Caco-2 (cell line): Measurements from ENCODE around the gene VPS13D. TPM values are rescaled to one million over a fixed set of nuclear protein-coding genes. Genes with fewer than 3 reads are reported as not detected.
A peak's percentile ranks its signal among the peaks of the same experiment; 100 is the strongest.

Experiments
- BruUV-seq: library from RNA; stranded (reverse); fragments of 400-500 nt; replicated peaks from 2 replicates; lab custom pipeline; 2021; lab: Mats Ljungman, UMichigan
- CTCF ChIA-PET: fragments of 300-600 bp; sonication (Branson Sonifier 250); formaldehyde crosslinking; loops from one replicate; lab custom pipeline; 2022; ENCODE audit warnings: antibody characterized with exemption; lab: Charles Lee
- POLR2A ChIA-PET: fragments of 300-600 bp; sonication (Branson Sonifier 250); formaldehyde crosslinking; loops from one replicate; lab custom pipeline; 2022; ENCODE audit warnings: antibody characterized with exemption; lab: Charles Lee
- DNase-seq, 2 experiments: peaks; one replicate each; pipeline versions ENCODE4 v3.0.0 to v3.0.0-alpha.2; 2020 to 2022
- H3K27me3 ChIP-seq: replicated peaks from 2 replicates; pipeline ENCODE4 v1.6.0; 2011; ENCODE audit warnings: low read length; ENCODE audit not compliant: control insufficient read depth, insufficient read depth
- H3K36me3 ChIP-seq: 2 replicates; pipeline ENCODE4 v1.5.1; 2011; ENCODE audit warnings: low read length; ENCODE audit not compliant: control insufficient read depth, insufficient read depth
- H3K4me1 ChIP-seq: fragments of 250-450 bp; sonication (Bioruptor Pico); 2 replicates; pipeline ENCODE4 v1.5.1; 2020; ENCODE audit warnings: mild to moderate bottlenecking
- H3K4me3 ChIP-seq: 2 replicates; pipeline ENCODE4 v1.5.1; 2011; ENCODE audit warnings: low read depth, mild to moderate bottlenecking, control low read depth, low read length
- H3K9me3 ChIP-seq: fragments of 250-450 bp; sonication (Bioruptor Pico); 2 replicates; pipeline ENCODE4 v1.5.1; 2020; ENCODE audit warnings: mild to moderate bottlenecking, moderate library complexity
- H3K27ac Mint-ChIP-seq: one replicate; pipeline ENCODE4 v1.8.0; 2022; ENCODE audit warnings: mixed read lengths; ENCODE audit not compliant: unreplicated experiment
- H3K27me3 Mint-ChIP-seq: one replicate; pipeline ENCODE4 v1.8.0; 2022; ENCODE audit warnings: mixed read lengths; ENCODE audit not compliant: insufficient read depth, unreplicated experiment
- H3K36me3 Mint-ChIP-seq: one replicate; pipeline ENCODE4 v1.8.0; 2022; ENCODE audit warnings: mild to moderate bottlenecking, mixed read lengths; ENCODE audit not compliant: insufficient read depth, unreplicated experiment
- H3K4me1 Mint-ChIP-seq: one replicate; pipeline ENCODE4 v1.8.0; 2022; ENCODE audit warnings: low read depth, mixed read lengths; ENCODE audit not compliant: unreplicated experiment
- H3K4me3 Mint-ChIP-seq: one replicate; pipeline ENCODE4 v1.8.0; 2022; ENCODE audit warnings: mild to moderate bottlenecking, moderate library complexity, mixed read lengths; ENCODE audit not compliant: unreplicated experiment
- H3K9me3 Mint-ChIP-seq: one replicate; pipeline ENCODE4 v1.8.0; 2022; ENCODE audit warnings: mixed read lengths; ENCODE audit not compliant: unreplicated experiment
- intact Hi-C: fragments of 100-400 bp; cut with micrococcal nuclease; formaldehyde crosslinking; loops from one replicate; pipeline ENCODE4 v1.10.0; 2022; ENCODE audit not compliant: unreplicated experiment
- total RNA-seq: library from RNA; stranded (reverse); gene quantifications from 2 replicates; pipeline ENCODE4 v1.2.3, GENCODE V29; 2022
- TF ChIP-seq, protein P1 (sequence below), 2 experiments: fragments of 200-600 bp in 1 of 2; IDR thresholded peaks; 1 replicate in 1 of 2; 2 replicates in 1 of 2; pipeline versions ENCODE4 v1.5.1 to v1.8.0; 2011 to 2022; ENCODE audit warnings: antibody characterized with exemption in 1 of 2, control low read depth in 1 of 2, inconsistent platforms in 1 of 2, low read depth in 1 of 2, low read length in 1 of 2, mild to moderate bottlenecking in 1 of 2, moderate library complexity in 1 of 2; ENCODE audit not compliant: insufficient read depth in 1 of 2, severe bottlenecking in 1 of 2, unreplicated experiment in 1 of 2

VPS13D gene
- total RNA-seq, 1 experiment from 2014 or later, result 25.6 TPM

DNA sequence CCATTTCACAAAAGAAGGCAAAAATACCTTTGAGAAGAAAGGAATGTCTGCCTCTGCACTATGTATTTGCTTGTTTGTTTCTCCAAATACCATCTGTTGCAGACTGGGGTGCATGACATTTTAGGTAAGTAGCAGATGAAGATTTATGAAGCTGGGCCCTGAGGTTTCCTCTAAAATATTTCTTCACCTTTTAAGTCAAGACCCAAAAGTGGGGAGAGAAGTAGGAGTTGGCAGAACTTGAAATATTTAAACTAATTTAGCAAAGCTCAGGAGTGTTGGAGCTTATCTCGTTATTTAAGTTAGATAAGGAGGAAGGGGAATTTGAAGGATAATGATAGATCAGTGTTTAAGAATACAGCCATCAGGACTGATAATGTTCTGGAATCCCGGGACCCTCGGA is 235.3 kb downstream of the VPS13D start:
- TF ChIP-seq, protein P1, sequence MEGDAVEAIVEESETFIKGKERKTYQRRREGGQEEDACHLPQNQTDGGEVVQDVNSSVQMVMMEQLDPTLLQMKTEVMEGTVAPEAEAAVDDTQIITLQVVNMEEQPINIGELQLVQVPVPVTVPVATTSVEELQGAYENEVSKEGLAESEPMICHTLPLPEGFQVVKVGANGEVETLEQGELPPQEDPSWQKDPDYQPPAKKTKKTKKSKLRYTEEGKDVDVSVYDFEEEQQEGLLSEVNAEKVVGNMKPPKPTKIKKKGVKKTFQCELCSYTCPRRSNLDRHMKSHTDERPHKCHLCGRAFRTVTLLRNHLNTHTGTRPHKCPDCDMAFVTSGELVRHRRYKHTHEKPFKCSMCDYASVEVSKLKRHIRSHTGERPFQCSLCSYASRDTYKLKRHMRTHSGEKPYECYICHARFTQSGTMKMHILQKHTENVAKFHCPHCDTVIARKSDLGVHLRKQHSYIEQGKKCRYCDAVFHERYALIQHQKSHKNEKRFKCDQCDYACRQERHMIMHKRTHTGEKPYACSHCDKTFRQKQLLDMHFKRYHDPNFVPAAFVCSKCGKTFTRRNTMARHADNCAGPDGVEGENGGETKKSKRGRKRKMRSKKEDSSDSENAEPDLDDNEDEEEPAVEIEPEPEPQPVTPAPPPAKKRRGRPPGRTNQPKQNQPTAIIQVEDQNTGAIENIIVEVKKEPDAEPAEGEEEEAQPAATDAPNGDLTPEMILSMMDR (IDR thresholded peaks at IDR 0.05; ENCODE audit: insufficient read depth in 1 of 2, low read depth in 1 of 2, low read length in 1 of 2, severe bottlenecking in 1 of 2, unreplicated experiment in 1 of 2), result no peak
- Mint-ChIP-seq H3K36me3 (peaks cover 38% of the 10 kb centered on the region), H3K4me1 (peaks cover 43% of the 10 kb centered on the region), H3K4me3 (peak overlapping the region; percentile 43), H3K27me3 (no peaks in the 10 kb centered on the region), H3K9me3 (no peaks in the 10 kb centered on the region), H3K27ac (peak overlapping the region; percentile 75)
- Histone ChIP-seq H3K4me3 (no peak overlapping the region), H3K4me1 (peaks cover 38% of the 10 kb centered on the region), H3K9me3 (no peaks in the 10 kb centered on the region), H3K27me3 (no peaks in the 10 kb centered on the region), H3K36me3 (no peaks in the 10 kb centered on the region; the same call in 1 of the 2 replicates)
- no TSS peak for BruUV-seq
- intact Hi-C loops, result loop anchor here (2.0 kb wide), 1 partner anchor 20 kb away; no protein-coding TSS in a partner anchor
- DNase-seq, result no peak
- CTCF ChIA-PET, result interaction anchor here (0.6 kb wide), 1 partner anchor 84 kb away, joined by 3 read pairs; no protein-coding TSS in a partner anchor
- POLR2A ChIA-PET, result no interaction called here

DNA sequence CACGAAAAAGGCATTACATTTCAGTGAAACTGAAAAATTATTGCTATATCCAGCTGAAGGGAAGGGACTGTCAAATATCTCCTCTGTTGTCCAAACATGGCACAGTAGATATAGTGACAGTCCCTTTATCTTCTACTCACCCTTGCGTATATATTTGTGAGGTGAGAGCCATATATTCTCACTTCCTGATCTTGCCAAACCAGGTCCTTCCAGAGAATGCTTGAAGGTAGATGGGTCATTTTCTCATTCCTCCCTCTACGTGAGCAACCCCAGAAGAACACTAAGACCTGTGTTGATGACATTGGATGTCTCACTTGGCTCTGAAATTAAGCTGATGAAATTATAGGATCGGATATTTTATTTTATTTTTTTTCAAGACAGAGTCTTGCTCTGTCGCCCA is 237.0 kb downstream of the VPS13D start:
- ChIA-PET CTCF (no interaction called here), POLR2A (interaction anchor here (0.5 kb wide), 1 partner anchor 17 kb away, joined by 3 read pairs; no protein-coding TSS in a partner anchor)
- H3K4me1 Mint-ChIP-seq, result peaks cover 29% of the 10 kb centered on the region
- TF ChIP-seq, protein P1 (IDR thresholded peaks at IDR 0.05; ENCODE audit: insufficient read depth in 1 of 2, low read depth in 1 of 2, low read length in 1 of 2, severe bottlenecking in 1 of 2, unreplicated experiment in 1 of 2), result no peak
- peaks cover 32% of the 10 kb centered on the region for H3K36me3 Mint-ChIP-seq
- H3K4me3 Mint-ChIP-seq, result no peak overlapping the region
- intact Hi-C loops, result no loop called here
- H3K27me3 Mint-ChIP-seq, result no peaks in the 10 kb centered on the region
- Histone ChIP-seq H3K4me1 (peaks cover 32% of the 10 kb centered on the region), H3K36me3 (no peaks in the 10 kb centered on the region; the same call in 1 of the 2 replicates), H3K9me3 (no peaks in the 10 kb centered on the region), H3K4me3 (no peak overlapping the region), H3K27me3 (no peaks in the 10 kb centered on the region)
- H3K9me3 Mint-ChIP-seq, result no peaks in the 10 kb centered on the region
- no peak overlapping the region for H3K27ac Mint-ChIP-seq
- DNase-seq, result no peak
- no TSS peak for BruUV-seq

DNA sequence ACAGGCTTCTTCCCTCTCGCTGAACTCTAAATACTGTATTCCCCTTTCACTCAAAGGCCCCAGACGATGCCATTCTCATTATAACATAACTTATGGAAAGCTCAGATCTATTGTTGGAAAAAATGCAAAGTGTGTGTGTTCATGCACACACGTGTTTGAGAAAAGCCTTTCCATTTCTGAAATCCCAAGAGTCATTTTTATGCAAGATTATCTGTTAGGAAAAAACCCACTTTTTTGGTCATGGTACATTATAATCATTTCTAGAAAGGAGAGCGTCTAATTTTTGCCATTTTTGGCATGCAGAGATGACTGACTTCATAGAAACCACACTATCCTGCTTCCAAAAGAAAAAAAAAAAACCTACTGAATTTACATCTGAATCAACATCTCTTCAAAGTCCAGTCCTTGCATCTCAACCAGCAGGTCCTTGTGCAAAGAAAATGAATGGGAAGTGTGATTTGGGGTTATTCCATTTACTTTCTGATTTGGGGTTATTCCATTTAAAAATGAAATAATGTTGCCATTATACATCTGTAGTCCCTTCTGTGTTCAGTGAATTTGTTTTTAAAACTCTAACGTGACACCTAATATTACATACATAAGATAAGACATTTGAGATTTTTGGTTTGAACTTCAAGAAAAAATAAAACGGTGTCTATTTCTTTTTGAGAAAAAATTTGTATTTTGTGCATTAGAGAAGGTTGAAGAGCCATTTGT is 237.9 kb downstream of the VPS13D start:
- Mint-ChIP-seq H3K27me3 (no peaks in the 10 kb centered on the region), H3K27ac (peak overlapping the region; percentile 53), H3K9me3 (no peaks in the 10 kb centered on the region), H3K4me1 (peaks cover 23% of the 10 kb centered on the region), H3K4me3 (no peak overlapping the region), H3K36me3 (peaks cover 40% of the 10 kb centered on the region)
- no TSS peak for BruUV-seq
- peaks cover 23% of the 10 kb centered on the region for H3K4me1 ChIP-seq
- no peaks in the 10 kb centered on the region for H3K36me3 ChIP-seq
- intact Hi-C loops, result no loop called here
- no peak for DNase-seq
- TF ChIP-seq, protein P1 (IDR thresholded peaks at IDR 0.05; ENCODE audit: insufficient read depth in 1 of 2, low read depth in 1 of 2, low read length in 1 of 2, severe bottlenecking in 1 of 2, unreplicated experiment in 1 of 2), result no peak
- POLR2A ChIA-PET, result interaction anchor here (0.5 kb wide), 1 partner anchor 18 kb away, joined by 3 read pairs; no protein-coding TSS in a partner anchor
- H3K9me3 ChIP-seq, result no peaks in the 10 kb centered on the region
- H3K27me3 ChIP-seq, result no peaks in the 10 kb centered on the region
- CTCF ChIA-PET, result no interaction called here
- no peak overlapping the region for H3K4me3 ChIP-seq
